Suprapubic skin (tissue), 4 donors: ENCODE results near the gene NMD3.

ENCODE experiments used
- EP300 ChIP-seq: sonication (generic); formaldehyde crosslinking; IDR thresholded peaks from one replicate; pipeline ENCODE4 v1.6.1; 2017; ENCODE audit warnings: antibody characterized with exemption
- POLR2A ChIP-seq, 2 donors: fragments of 450-650 bp; IDR thresholded peaks; one replicate each; pipeline ENCODE4 v1.6.1; 2017; ENCODE audit warnings: antibody characterized with exemption in 2 of 2, mild to moderate bottlenecking in 2 of 2, moderate library complexity in 2 of 2
- POLR2AphosphoS5 ChIP-seq, 3 donors: sonication (generic); formaldehyde crosslinking; IDR thresholded peaks; one replicate each; pipeline ENCODE4 v1.6.1; 2017; ENCODE audit warnings: antibody characterized with exemption in 3 of 3
- TF ChIP-seq, protein P1 (sequence below), 2 donors: fragments of 200-600 bp in 1 of 2; fragments of 450-650 bp in 1 of 2; sonication (generic) in 1 of 2; IDR thresholded peaks; one replicate each; pipeline ENCODE4 v1.5.1; 2016 to 2019; ENCODE audit warnings: antibody characterized with exemption in 2 of 2, mild to moderate bottlenecking in 1 of 2, moderate library complexity in 1 of 2

DNA sequence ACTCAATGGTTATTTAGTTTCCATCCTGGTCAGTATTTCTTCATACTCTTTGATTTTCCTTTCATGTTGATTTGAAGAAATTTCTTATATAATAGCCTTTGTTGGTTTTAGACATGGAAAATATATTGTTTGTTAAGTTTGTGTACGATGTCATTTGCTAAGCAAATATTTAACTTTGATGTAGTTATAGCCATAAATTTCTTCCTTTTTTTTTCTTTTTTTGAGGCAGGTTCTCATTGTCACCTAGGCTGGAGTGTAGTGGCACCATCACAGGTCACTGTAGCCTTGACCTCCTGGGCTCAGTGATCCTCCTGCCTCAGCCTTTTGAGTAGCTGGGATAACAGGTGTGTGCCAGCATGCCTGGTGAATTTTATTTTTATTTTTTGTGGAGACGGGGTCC lies 51.4 kb downstream of the NMD3 start:
- TF ChIP-seq, protein P1, sequence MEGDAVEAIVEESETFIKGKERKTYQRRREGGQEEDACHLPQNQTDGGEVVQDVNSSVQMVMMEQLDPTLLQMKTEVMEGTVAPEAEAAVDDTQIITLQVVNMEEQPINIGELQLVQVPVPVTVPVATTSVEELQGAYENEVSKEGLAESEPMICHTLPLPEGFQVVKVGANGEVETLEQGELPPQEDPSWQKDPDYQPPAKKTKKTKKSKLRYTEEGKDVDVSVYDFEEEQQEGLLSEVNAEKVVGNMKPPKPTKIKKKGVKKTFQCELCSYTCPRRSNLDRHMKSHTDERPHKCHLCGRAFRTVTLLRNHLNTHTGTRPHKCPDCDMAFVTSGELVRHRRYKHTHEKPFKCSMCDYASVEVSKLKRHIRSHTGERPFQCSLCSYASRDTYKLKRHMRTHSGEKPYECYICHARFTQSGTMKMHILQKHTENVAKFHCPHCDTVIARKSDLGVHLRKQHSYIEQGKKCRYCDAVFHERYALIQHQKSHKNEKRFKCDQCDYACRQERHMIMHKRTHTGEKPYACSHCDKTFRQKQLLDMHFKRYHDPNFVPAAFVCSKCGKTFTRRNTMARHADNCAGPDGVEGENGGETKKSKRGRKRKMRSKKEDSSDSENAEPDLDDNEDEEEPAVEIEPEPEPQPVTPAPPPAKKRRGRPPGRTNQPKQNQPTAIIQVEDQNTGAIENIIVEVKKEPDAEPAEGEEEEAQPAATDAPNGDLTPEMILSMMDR (IDR thresholded peaks at IDR 0.05), result no peak
- TF ChIP-seq POLR2A (IDR thresholded peaks at IDR 0.05), result no peak
- no peak for TF ChIP-seq POLR2AphosphoS5 (IDR thresholded peaks at IDR 0.05)
- TF ChIP-seq EP300, result no peak
